Activated naive CD8-positive, alpha-beta T cell treated with anti-CD3 and anti-CD28 coated beads, Interleukin-2, amount 10 ng/mL, durations not matched to agents 7 days and 5 days (primary cell): Measurements from ENCODE around the gene HCRTR1. TPM values are rescaled to one million over a fixed set of nuclear protein-coding genes. Genes with fewer than 3 reads are reported as not detected.
A peak's percentile ranks its signal among the peaks of the same experiment; 100 is the strongest.

ENCODE experiments used
- ATAC-seq: fragments of 150-1000 bp; cut with Tn5 transposase; one replicate; pipeline ENCODE4 v1.10.0; 2021; ENCODE audit warnings: low read depth, moderate library complexity
- POLR2A ChIA-PET: fragments of 350-600 bp; sonication (Branson Sonifier 250); formaldehyde crosslinking; loops from one replicate; lab custom pipeline; 2021; ENCODE audit warnings: antibody characterized with exemption; lab: Charles Lee
- DNase-seq: peaks from one replicate; pipeline ENCODE4 v3.0.0; 2021
- H3K27ac Mint-ChIP-seq: one replicate; pipeline ENCODE4 v1.8.0; 2022; ENCODE audit warnings: mild to moderate bottlenecking, mixed read lengths
- H3K27me3 Mint-ChIP-seq: one replicate; pipeline ENCODE4 v1.8.0; 2022; ENCODE audit warnings: mild to moderate bottlenecking, moderate library complexity, mixed read lengths
- H3K36me3 Mint-ChIP-seq: one replicate; pipeline ENCODE4 v1.8.0; 2021; ENCODE audit warnings: mild to moderate bottlenecking, mixed read lengths
- H3K4me1 Mint-ChIP-seq: one replicate; pipeline ENCODE4 v1.8.0; 2021; ENCODE audit warnings: mixed read lengths
- H3K4me3 Mint-ChIP-seq: one replicate; pipeline ENCODE4 v1.8.0; 2022; ENCODE audit warnings: mild to moderate bottlenecking, moderate library complexity, mixed read lengths
- H3K9me3 Mint-ChIP-seq: one replicate; pipeline ENCODE4 v1.8.0; 2021; ENCODE audit warnings: mixed read lengths
- total RNA-seq, 2 experiments: library from RNA; stranded (reverse); gene quantifications; one replicate each; pipeline ENCODE4 v1.2.3, GENCODE V29; 2021

HCRTR1 gene
- not detected for total RNA-seq

GRCh38 chr1:31617218-31617915 is at the start of gene HCRTR1:
Gene HCRTR1 (plus strand): TSS chr1:31617689. CDS start chr1:31619193, 1,504 bp downstream.
- no peak within 1 kb of the TSS for H3K4me3 Mint-ChIP-seq
- POLR2A ChIA-PET: interaction anchor here (1.0 kb wide), 1 partner anchor 27 kb away, joined by 3 read pairs; the partner anchor contains the start of gene PEF1
- H3K4me1 Mint-ChIP-seq: peaks cover 2% of the 10 kb centered on the region
- peaks cover 24% of the 10 kb centered on the region for H3K27me3 Mint-ChIP-seq
- DNase-seq (no peak), ATAC-seq (no peak)
- H3K36me3 Mint-ChIP-seq: no peaks in the 10 kb centered on the region
- no peaks in the 10 kb centered on the region for H3K9me3 Mint-ChIP-seq
- H3K27ac Mint-ChIP-seq: no peak within 1 kb of the TSS

- no peaks in the 10 kb centered on the region for H3K36me3 Mint-ChIP-seq
- H3K4me3 Mint-ChIP-seq: no peak overlapping the region
- no peak overlapping the region for H3K27ac Mint-ChIP-seq
- DNase-seq: no peak
- no peaks in the 10 kb centered on the region for H3K4me1 Mint-ChIP-seq
- POLR2A ChIA-PET: no interaction called here
- ATAC-seq: no peak
- no peaks in the 10 kb centered on the region for H3K9me3 Mint-ChIP-seq
- peaks cover 7% of the 10 kb centered on the region for H3K27me3 Mint-ChIP-seq
These were observed 49.4 kb upstream of the HCRTR1 start for GRCh38 chr1:31567956-31568570.

- Mint-ChIP-seq H3K27ac (no peak overlapping the region), H3K27me3 (peaks cover 7% of the 10 kb centered on the region), H3K4me3 (no peak overlapping the region), H3K4me1 (no peaks in the 10 kb centered on the region), H3K36me3 (no peaks in the 10 kb centered on the region), H3K9me3 (no peaks in the 10 kb centered on the region)
- POLR2A ChIA-PET: no interaction called here
- DNase-seq (no peak), ATAC-seq (no peak)
These were observed 48.4 kb upstream of the HCRTR1 start for GRCh38 chr1:31568895-31569595.

GRCh38 chr1:31569596-31570173 is 47.8 kb upstream of the HCRTR1 start:
- H3K4me1 Mint-ChIP-seq: no peaks in the 10 kb centered on the region
- H3K27me3 Mint-ChIP-seq: peaks cover 7% of the 10 kb centered on the region
- DNase-seq (no peak), ATAC-seq (no peak)
- POLR2A ChIA-PET: no interaction called here
- H3K4me3 Mint-ChIP-seq: no peak overlapping the region
- no peaks in the 10 kb centered on the region for H3K36me3 Mint-ChIP-seq
- H3K9me3 Mint-ChIP-seq: no peaks in the 10 kb centered on the region
- H3K27ac Mint-ChIP-seq: no peak overlapping the region

GRCh38 chr1:31570228-31570627 is 47.3 kb upstream of the HCRTR1 start:
- H3K27me3 Mint-ChIP-seq: peaks cover 7% of the 10 kb centered on the region
- DNase-seq (no peak), ATAC-seq (no peak)
- POLR2A ChIA-PET: no interaction called here
- H3K36me3 Mint-ChIP-seq: no peaks in the 10 kb centered on the region
- no peaks in the 10 kb centered on the region for H3K4me1 Mint-ChIP-seq
- no peak overlapping the region for H3K4me3 Mint-ChIP-seq
- H3K27ac Mint-ChIP-seq: no peak overlapping the region
- H3K9me3 Mint-ChIP-seq: no peaks in the 10 kb centered on the region

GRCh38 chr1:31570906-31571305 is 46.6 kb upstream of the HCRTR1 start:
- no peak overlapping the region for H3K4me3 Mint-ChIP-seq
- no peak overlapping the region for H3K27ac Mint-ChIP-seq
- no peaks in the 10 kb centered on the region for H3K4me1 Mint-ChIP-seq
- DNase-seq: no peak
- H3K9me3 Mint-ChIP-seq: no peaks in the 10 kb centered on the region
- POLR2A ChIA-PET: no interaction called here
- ATAC-seq: no peak
- H3K36me3 Mint-ChIP-seq: no peaks in the 10 kb centered on the region
- H3K27me3 Mint-ChIP-seq: peaks cover 7% of the 10 kb centered on the region

- DNase-seq (no peak), ATAC-seq (no peak)
- no peaks in the 10 kb centered on the region for H3K36me3 Mint-ChIP-seq
- H3K4me1 Mint-ChIP-seq: no peaks in the 10 kb centered on the region
- POLR2A ChIA-PET: no interaction called here
- H3K9me3 Mint-ChIP-seq: no peaks in the 10 kb centered on the region
- no peak overlapping the region for H3K4me3 Mint-ChIP-seq
- no peak overlapping the region for H3K27ac Mint-ChIP-seq
- peaks cover 5% of the 10 kb centered on the region for H3K27me3 Mint-ChIP-seq
These were observed 45.9 kb upstream of the HCRTR1 start for GRCh38 chr1:31571340-31572295.

- Mint-ChIP-seq H3K9me3 (no peaks in the 10 kb centered on the region), H3K4me1 (no peaks in the 10 kb centered on the region), H3K27me3 (peaks cover 8% of the 10 kb centered on the region), H3K36me3 (no peaks in the 10 kb centered on the region), H3K4me3 (no peak overlapping the region), H3K27ac (no peak overlapping the region)
- POLR2A ChIA-PET: no interaction called here
- DNase-seq: no peak
- no peak for ATAC-seq
These were observed 45.0 kb upstream of the HCRTR1 start for GRCh38 chr1:31572323-31573104.

- Mint-ChIP-seq H3K27ac (no peak overlapping the region), H3K36me3 (no peaks in the 10 kb centered on the region), H3K9me3 (no peaks in the 10 kb centered on the region), H3K27me3 (peaks cover 11% of the 10 kb centered on the region), H3K4me3 (no peak overlapping the region), H3K4me1 (no peaks in the 10 kb centered on the region)
- POLR2A ChIA-PET: no interaction called here
- DNase-seq: no peak
- ATAC-seq: no peak
These were observed 44.2 kb upstream of the HCRTR1 start for GRCh38 chr1:31573261-31573660.

GRCh38 chr1:31574749-31575368 is 42.6 kb upstream of the HCRTR1 start:
- POLR2A ChIA-PET: no interaction called here
- DNase-seq (no peak), ATAC-seq (no peak)
- Mint-ChIP-seq H3K4me1 (no peaks in the 10 kb centered on the region), H3K27me3 (peaks cover 9% of the 10 kb centered on the region), H3K4me3 (no peak overlapping the region), H3K36me3 (no peaks in the 10 kb centered on the region), H3K9me3 (no peaks in the 10 kb centered on the region), H3K27ac (peak overlapping the region; percentile 27)

- no peak overlapping the region for H3K4me3 Mint-ChIP-seq
- no peaks in the 10 kb centered on the region for H3K4me1 Mint-ChIP-seq
- no peak overlapping the region for H3K27ac Mint-ChIP-seq
- no peaks in the 10 kb centered on the region for H3K9me3 Mint-ChIP-seq
- peaks cover 9% of the 10 kb centered on the region for H3K27me3 Mint-ChIP-seq
- no peaks in the 10 kb centered on the region for H3K36me3 Mint-ChIP-seq
- ATAC-seq: no peak
- POLR2A ChIA-PET: no interaction called here
- DNase-seq: no peak
These were observed 41.9 kb upstream of the HCRTR1 start for GRCh38 chr1:31575369-31576140.
